Sciatic nerve (tissue), 2 donors: Measurements from ENCODE around the gene SDK1. TPM values are rescaled to one million over a fixed set of nuclear protein-coding genes. Genes with fewer than 3 reads are reported as not detected.

Experiments
- ATAC-seq: fragments of 200-7000 bp; cut with Tn5 transposase; one replicate; pipeline ENCODE4 v1.9.1; 2020; ENCODE audit warnings: mild to moderate bottlenecking, moderate library complexity
- DNase-seq: peaks from one replicate; pipeline ENCODE4 v3.0.0-alpha.2; 2020; ENCODE audit warnings: low spot score
- intact Hi-C: fragments of 100-400 bp; cut with DNase I; formaldehyde crosslinking; loops from one replicate; pipeline ENCODE4 v1.14.2; 2022
- total RNA-seq: library from RNA; stranded (reverse); fragmentation: NEBNext Ultra II Directional; extraction: Animal tissue kit (Norgen Biotek cat#: 25700); gene quantifications from one replicate; pipeline ENCODE4 v1.2.1, GENCODE V29; 2021
- donor health status: DM: no; HTN: no; CAD: no.
- donor health status: DM: no; HTN: no; CAD: no.

SDK1 gene
- 11.2 TPM for total RNA-seq

- ATAC-seq (peak; percentile 92), DNase-seq (peak; percentile 94)
- intact Hi-C loops: loop anchor here (5.0 kb wide), 1 partner anchor 1359 kb away; no protein-coding TSS in a partner anchor
These were observed at the start of gene SDK1 for GRCh38 chr7:3300651-3301448. SDK1 (plus strand) TSS chr7:3301252; CDS start chr7:3301587, 335 bp downstream.

DNA sequence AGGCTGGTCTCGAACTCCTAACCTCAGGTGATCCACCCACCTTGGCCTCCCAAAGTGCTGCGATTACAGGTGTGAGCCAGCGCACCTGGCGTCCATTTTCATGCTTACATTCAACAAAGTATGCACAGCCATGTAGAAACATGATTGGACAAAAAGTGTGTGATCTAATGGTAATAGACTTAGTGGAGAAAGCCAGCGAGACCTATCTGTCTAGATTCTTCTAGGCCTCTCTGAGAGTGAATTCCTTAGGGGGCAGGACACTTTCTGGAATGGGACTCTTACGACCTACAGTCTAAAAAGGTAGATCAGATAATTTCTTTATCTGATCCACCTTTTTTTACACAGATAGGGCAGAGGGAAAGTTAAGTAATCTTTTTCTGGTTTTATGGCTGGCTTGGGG is 46.3 kb upstream of the SDK1 start:
- DNase-seq: no peak
- intact Hi-C loops: no loop called here
- ATAC-seq: no peak

- intact Hi-C loops: no loop called here
These were observed 41.2 kb upstream of the SDK1 start for GRCh38 chr7:3259711-3260400.

GRCh38 chr7:3260401-3260715 is 40.7 kb upstream of the SDK1 start:
- ATAC-seq: peak; percentile 83

More at GRCh38 chr7:3259711-3260400, 41.2 kb upstream of the SDK1 start:
- DNase-seq: no peak
- peak; percentile 44 for ATAC-seq

GRCh38 chr7:3264693-3265339 is 36.2 kb upstream of the SDK1 start:
- ATAC-seq: no peak
- no peak for DNase-seq
- intact Hi-C loops: no loop called here

More at GRCh38 chr7:3260401-3260715, 40.7 kb upstream of the SDK1 start:
- intact Hi-C loops: no loop called here
- no peak for DNase-seq

- DNase-seq (no peak), ATAC-seq (no peak)
- intact Hi-C loops: no loop called here
These were observed 35.7 kb upstream of the SDK1 start for GRCh38 chr7:3265388-3265787.

GRCh38 chr7:3266240-3266639 is 34.8 kb upstream of the SDK1 start:
- no peak for DNase-seq
- intact Hi-C loops: no loop called here
- ATAC-seq: no peak

DNA sequence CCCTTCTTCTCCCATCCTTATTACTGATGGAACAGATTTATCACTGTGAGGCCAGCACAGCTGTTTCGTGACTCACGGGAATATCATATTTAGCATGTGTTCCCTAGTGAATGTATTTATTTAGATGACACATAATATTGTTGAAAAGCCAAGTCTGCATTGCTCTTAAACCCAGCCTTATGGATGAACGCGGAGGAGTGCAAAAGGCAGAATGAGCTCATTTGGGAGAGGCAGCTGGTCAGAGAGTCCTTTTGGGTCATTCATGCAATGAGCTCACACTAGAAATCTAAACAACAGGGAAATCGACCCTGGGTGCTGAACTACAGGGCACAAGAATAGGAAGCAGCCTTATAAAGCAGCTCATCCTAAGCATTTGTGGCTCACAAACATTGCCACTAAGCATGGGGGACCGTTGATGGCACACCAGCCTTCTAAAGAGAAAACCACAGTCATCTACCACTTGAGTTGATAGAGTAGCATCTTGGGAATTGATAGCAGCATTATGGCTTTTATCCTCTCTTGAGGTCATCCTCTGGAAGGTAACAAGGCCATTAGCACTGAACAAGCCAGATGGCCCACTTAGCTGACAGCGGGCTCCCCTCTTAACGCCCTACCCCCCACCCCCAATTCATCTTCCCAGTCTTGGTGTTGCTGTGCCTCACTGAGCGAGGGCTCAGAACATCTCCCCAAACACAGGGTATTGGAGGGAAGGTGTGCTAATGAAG is 32.9 kb upstream of the SDK1 start:
- ATAC-seq (no peak), DNase-seq (no peak)
- intact Hi-C loops: no loop called here

DNA sequence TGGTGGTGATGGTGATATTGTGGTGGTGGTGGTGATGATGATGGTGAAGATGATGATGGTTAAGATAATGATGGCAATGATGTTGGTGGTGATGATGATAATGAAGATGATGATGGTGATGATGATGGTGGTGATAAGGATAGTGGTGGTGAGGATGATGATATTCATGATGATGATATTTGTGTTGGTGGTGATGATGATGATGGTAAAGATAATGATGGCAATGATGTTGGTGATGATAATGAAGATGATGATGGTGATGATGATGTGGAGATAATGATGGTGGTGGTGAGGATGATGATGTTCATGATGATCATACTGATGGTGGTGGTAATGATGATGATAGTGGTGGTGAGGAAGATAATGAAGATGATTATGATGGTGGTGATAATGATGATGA is 30.7 kb upstream of the SDK1 start:
- intact Hi-C loops: no loop called here
- ATAC-seq (no peak), DNase-seq (no peak)

DNA sequence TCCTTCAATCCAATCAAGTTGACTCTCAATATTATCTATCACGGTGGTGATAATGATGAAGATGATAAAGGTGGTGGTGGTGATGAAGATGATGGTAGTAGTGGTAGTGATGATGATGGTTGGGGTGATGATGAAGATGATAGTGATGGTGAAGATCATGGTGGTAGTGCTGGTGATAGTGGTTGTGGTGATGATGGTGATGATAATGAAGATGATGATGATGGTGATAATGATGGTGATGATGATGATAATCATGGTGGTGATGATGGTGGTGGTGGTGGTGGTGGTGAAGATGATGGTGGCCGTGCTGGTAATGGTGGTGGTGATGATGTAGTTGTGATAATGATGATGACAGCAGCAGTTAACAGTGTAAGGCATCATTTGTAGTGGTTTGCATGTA is 29.8 kb upstream of the SDK1 start:
- no peak for ATAC-seq
- intact Hi-C loops: no loop called here
- no peak for DNase-seq

DNA sequence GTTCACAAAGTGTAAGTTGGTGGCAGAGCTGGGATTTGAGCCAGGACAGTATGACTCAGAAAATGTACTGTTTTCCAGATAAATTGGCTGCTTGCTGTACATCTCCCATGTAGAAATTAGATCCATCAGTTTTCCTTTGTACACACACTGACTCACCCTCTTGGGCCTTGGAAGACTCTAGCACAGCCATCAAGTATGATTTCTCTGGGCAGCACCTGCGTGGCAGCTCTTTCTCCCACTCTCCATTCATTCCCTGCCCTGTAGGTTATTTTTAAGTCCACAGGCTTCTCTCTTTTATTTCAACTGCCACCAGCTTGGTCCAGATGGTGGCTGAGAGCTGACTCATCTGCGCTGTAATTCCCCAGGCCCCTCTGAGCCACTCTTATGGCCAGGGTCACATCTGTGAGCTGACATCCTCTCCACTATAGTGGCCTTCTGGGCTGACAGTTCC is 28.3 kb upstream of the SDK1 start:
- DNase-seq: no peak
- ATAC-seq: no peak
- intact Hi-C loops: no loop called here

GRCh38 chr7:3274131-3274530 is 26.9 kb upstream of the SDK1 start:
- ATAC-seq (no peak), DNase-seq (no peak)
- intact Hi-C loops: no loop called here

DNA sequence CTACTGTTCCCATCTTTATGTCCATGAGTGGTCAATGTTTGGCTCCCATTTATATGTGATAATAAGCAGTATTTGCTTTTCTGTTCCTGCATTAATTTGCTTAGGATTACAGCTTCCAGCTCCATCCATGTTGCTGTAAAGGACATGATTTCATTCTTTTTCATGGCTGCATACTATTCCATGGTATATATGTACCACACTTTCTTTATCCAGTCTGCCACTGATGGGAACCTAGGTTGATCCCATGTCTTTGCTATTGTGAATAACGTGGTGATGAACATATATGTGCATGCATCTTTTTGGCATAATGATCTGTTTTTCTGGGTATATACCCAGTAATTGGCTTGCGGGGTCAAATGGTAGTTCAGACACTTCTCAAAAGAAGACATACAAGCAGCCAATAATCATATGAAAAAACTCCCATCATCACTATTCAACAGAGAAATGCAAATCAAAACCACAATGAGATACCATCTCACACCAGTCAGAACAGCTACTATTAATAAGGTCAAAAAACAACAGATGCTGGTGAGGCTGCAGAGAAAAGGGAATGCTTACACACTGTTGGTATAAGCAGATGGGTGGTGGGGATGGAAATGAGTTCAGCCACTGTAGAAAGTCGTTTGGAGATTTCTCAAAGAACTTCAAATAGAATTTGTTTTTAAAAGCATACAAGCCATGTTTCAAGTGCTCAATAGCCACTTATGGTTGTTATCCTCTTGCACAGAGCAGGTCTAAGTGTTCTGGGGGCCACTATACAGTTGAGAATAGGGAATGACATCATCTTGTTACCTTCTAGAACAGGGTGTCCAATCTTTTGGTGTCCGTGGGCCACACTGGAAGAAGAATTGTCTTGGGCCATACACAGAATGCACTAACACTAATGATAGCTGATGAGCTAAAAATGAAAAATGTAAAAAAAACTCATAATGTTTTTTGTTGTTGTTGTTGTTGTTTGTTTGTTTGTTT is 23.2 kb upstream of the SDK1 start:
- intact Hi-C loops: no loop called here
- ATAC-seq: no peak

GRCh38 chr7:3279147-3279818 is 21.8 kb upstream of the SDK1 start:
- no peak for DNase-seq
- intact Hi-C loops: no loop called here
- no peak for ATAC-seq

More for the DNA sequence above, 23.2 kb upstream of the SDK1 start:
- DNase-seq: no peak

- no peak for DNase-seq
- ATAC-seq: no peak
- intact Hi-C loops: no loop called here
These were observed 20.6 kb upstream of the SDK1 start for GRCh38 chr7:3280445-3280844.

DNA sequence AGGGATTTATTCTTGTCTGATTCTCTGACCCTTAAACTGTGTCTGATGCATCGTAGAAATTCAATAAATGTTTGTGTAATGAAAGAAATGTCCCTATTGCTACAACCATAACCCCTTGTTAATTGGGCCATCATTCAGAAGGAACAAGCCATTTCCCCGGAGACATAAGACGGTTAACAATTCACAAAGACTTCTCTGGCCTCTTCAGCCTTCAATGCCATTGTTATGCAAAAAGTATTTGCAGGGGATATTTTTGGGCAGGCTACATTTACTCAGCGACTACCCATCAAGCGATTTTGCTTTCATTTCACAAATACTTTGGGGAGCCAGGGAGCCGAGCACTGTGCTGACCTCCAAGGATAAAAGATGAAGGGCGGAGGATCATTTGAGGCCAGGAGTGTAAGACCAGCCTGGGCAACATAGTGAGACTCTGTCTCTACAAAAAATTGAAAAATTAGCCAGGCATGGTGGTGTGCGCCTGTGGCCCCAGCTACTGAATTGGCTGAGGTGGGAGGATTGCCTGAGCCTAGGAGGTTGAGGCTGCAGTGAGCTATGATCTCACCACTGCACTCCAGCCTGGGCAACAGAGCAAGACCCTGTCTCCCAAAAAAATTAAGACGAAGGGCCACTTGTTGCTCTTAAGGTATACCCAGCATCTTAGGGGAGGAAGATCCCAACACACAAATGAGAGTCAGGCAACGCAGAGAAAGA is 20.0 kb upstream of the SDK1 start:
- intact Hi-C loops: no loop called here

GRCh38 chr7:3282457-3282856 is 18.6 kb upstream of the SDK1 start:
- ATAC-seq (peak; percentile 83), DNase-seq (no peak)
- intact Hi-C loops: no loop called here

More for the DNA sequence above, 20.0 kb upstream of the SDK1 start:
- ATAC-seq: no peak
- DNase-seq: no peak
